Erythroblast (primary cell): ENCODE measurements around the gene PGAM2.

Experiments
- GATA1 ChIP-seq: IDR thresholded peaks from 2 replicates; pipeline ENCODE4 v1.6.1; 2011; ENCODE audit warnings: low read depth, mild to moderate bottlenecking, control low read depth, low read length, moderate library complexity
- POLR2A ChIP-seq: IDR thresholded peaks from 2 replicates; pipeline ENCODE4 v1.6.1; 2011; ENCODE audit warnings: mild to moderate bottlenecking, low read length

- TF ChIP-seq POLR2A (no peak), GATA1 (no peak)
These were observed 1.2 kb upstream of the PGAM2 start for GRCh38 chr7:44066494-44067063.
